Keratinocyte (primary cell): ENCODE data around the gene PUM1. TPM values are rescaled to one million over a fixed set of nuclear protein-coding genes. Genes with fewer than 3 reads are reported as not detected.

Experiments
- DNase-seq: peaks from one replicate; pipeline ENCODE4 v3.0.0-alpha.2; 2011; ENCODE audit warnings: low read depth, missing footprints, low spot score
- FAIRE-seq: peaks from 2 replicates; lab custom pipeline; 2011; peaks lifted over from hg19 to GRCh38; lab: Jason Lieb, UNC
- H2AFZ ChIP-seq: 2 replicates; pipeline ENCODE4 v1.6.0; 2012; ENCODE audit warnings: low read length, control low read depth, inconsistent platforms; ENCODE audit not compliant: control insufficient read depth
- H3K27ac ChIP-seq: 2 replicates; pipeline ENCODE4 v1.5.1; 2011; ENCODE audit warnings: low read length; ENCODE audit not compliant: control insufficient read depth, insufficient read depth
- H3K27me3 ChIP-seq: 3 replicates; pipeline ENCODE4 v1.6.0; 2011; ENCODE audit warnings: low read length; ENCODE audit not compliant: control insufficient read depth, insufficient read depth; ENCODE audit errors: extremely low read depth
- H3K36me3 ChIP-seq, 2 experiments: 2 replicates in 1 of 2; 3 replicates in 1 of 2; pipeline ENCODE4 v1.5.1; 2011; ENCODE audit warnings: low read length in 2 of 2, mild to moderate bottlenecking in 1 of 2; ENCODE audit not compliant: control insufficient read depth in 2 of 2, insufficient read depth in 2 of 2; ENCODE audit errors: extremely low read depth in 1 of 2
- H3K4me1 ChIP-seq: 3 replicates; pipeline ENCODE4 v1.5.1; 2011; ENCODE audit warnings: low read length; ENCODE audit not compliant: control insufficient read depth, insufficient read depth; ENCODE audit errors: extremely low read depth
- H3K4me2 ChIP-seq: 3 replicates; pipeline ENCODE4 v1.6.0; 2011; ENCODE audit warnings: low read depth, low read length; ENCODE audit not compliant: control insufficient read depth, insufficient read depth; ENCODE audit errors: extremely low read depth
- H3K4me3 ChIP-seq, 3 experiments: fragments of 200-600 bp in 1 of 3; sonication (generic) in 1 of 3; 2 replicates in 2 of 3; 3 replicates in 1 of 3; pipeline ENCODE4 v1.5.1; 2011 to 2016; ENCODE audit warnings: low read length in 3 of 3, mild to moderate bottlenecking in 3 of 3, control low read depth in 2 of 3, inconsistent platforms in 1 of 3, low read depth in 1 of 3, mixed read lengths in 1 of 3, mixed run types in 1 of 3, moderate library complexity in 1 of 3; ENCODE audit not compliant: control insufficient read depth in 2 of 3, insufficient read depth in 2 of 3; ENCODE audit errors: extremely low read depth in 1 of 3
- H3K79me2 ChIP-seq: 2 replicates; pipeline ENCODE4 v1.6.0; 2012; ENCODE audit warnings: low read length; ENCODE audit not compliant: control insufficient read depth, insufficient read depth
- H3K9ac ChIP-seq: 3 replicates; pipeline ENCODE4 v1.6.0; 2011; ENCODE audit warnings: low read length; ENCODE audit not compliant: control insufficient read depth, insufficient read depth; ENCODE audit errors: extremely low read depth
- H3K9me1 ChIP-seq: 3 replicates; pipeline ENCODE4 v1.6.0; 2011; ENCODE audit warnings: low read length; ENCODE audit not compliant: control insufficient read depth, insufficient read depth; ENCODE audit errors: extremely low read depth
- H3K9me3 ChIP-seq: 2 replicates; pipeline ENCODE4 v1.5.1; 2012; ENCODE audit warnings: low read depth, low read length; ENCODE audit not compliant: control insufficient read depth
- H4K20me1 ChIP-seq: 3 replicates; pipeline ENCODE4 v1.6.0; 2011; ENCODE audit warnings: low read length; ENCODE audit not compliant: control insufficient read depth, insufficient read depth; ENCODE audit errors: extremely low read depth
- EZH2 ChIP-seq: IDR thresholded peaks from one replicate; pipeline ENCODE4 v1.6.1; 2012; ENCODE audit warnings: inconsistent platforms, mild to moderate bottlenecking, low read length, moderate library complexity
- dilution Hi-C: fragments of 300-500 bp; cut with MboI; formaldehyde crosslinking; loops from one replicate; pipeline ENCODE4 v1.7.0; 2020; ENCODE audit warnings: low sequenced_read_pairs; ENCODE audit not compliant: extremely low pct_ligation_motif_present
- polyA plus RNA-seq, 5 experiments: library from polyadenylated mRNA; depleted of rRNA in 3 of 5; stranded (reverse) in 3 of 5; stranded (forward) in 1 of 5; unstranded in 1 of 5; fragments of >200 nt; gene quantifications; 1 replicate in 1 of 5; 2 replicates in 3 of 5; 3 replicates in 1 of 5; pipeline versions ENCODE4 v1.2.1 to v1.2.3, GENCODE V29; 2011 to 2012; ENCODE audit warnings: missing spikeins in 2 of 5, low read depth in 1 of 5, low replicate concordance in 1 of 5
- TF ChIP-seq, protein P1 (sequence below), 3 experiments: IDR thresholded peaks in 1 of 3; conservative IDR thresholded peaks in 1 of 3; optimal IDR thresholded peaks in 1 of 3; 2 replicates in 2 of 3; 3 replicates in 1 of 3; pipeline versions ENCODE3 to v1.5.1; 2011; ENCODE audit warnings: low read length in 3 of 3, mild to moderate bottlenecking in 3 of 3, moderate library complexity in 2 of 3, control low read depth in 1 of 3, inconsistent platforms in 1 of 3; ENCODE audit not compliant: insufficient read depth in 2 of 3; ENCODE audit errors: extremely low read depth in 1 of 3

Gene PUM1
- polyA plus RNA-seq, 1 donor (not counting 4 experiments of a cell fraction or from before 2014, with no cell fraction given) = 68.6 TPM

DNA sequence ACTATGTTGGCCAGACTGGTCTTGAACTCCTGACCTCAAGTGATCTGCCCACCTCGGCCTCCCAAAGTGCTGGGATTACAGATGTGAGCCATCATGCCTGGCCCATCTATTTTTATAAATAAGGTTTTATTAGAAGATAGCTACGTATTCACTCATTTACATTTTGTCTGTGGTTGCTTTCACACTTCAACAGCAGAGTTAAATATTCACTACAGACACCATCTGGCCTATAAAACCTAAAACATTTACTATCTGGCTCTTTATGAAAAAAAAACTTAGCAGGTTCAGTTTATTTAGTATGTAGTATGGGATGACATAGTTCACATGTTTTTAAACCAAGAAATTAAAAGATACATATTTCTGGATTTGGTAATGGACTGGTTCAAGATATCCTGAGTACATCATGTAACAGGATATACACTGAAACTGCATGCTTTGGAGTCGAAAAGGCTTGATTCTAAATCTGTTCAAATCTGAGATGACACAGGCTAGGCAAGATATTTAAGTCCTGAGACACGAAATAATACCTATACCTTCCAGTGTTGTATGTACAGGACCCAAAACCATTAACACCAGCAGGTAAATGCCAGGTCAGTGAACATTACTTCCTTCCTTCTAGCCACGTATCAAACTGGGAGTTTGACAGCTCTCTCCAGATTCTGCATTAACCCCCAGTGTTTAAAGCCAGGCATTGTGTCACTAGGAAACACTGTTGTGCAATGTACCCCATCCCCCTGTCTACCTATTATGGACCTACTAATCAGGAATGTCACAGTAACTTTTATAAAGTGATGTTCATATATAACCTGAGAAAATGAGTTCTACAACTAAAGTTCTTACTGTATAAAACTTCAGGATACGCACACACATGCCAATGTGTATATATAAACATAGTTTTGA lies 102.7 kb downstream of the PUM1 start:
- H2AFZ ChIP-seq = no peak overlapping the region
- H3K27me3 ChIP-seq = no peaks in the 10 kb centered on the region
- no peaks in the 10 kb centered on the region for H3K9me3 ChIP-seq
- H3K4me1 ChIP-seq = peaks cover 11% of the 10 kb centered on the region
- no peaks in the 10 kb centered on the region for H3K9me1 ChIP-seq
- H4K20me1 ChIP-seq = peaks cover under 1% of the 10 kb centered on the region
- H3K4me3 ChIP-seq = no peak overlapping the region
- DNase-seq = no peak
- no peak overlapping the region for H3K9ac ChIP-seq
- peaks cover 34 to 51% of the 10 kb centered on the region in 2 experiments for H3K36me3 ChIP-seq
- dilution Hi-C loops = no loop called here
- TF ChIP-seq EZH2 = no peak
- TF ChIP-seq, protein P1, sequence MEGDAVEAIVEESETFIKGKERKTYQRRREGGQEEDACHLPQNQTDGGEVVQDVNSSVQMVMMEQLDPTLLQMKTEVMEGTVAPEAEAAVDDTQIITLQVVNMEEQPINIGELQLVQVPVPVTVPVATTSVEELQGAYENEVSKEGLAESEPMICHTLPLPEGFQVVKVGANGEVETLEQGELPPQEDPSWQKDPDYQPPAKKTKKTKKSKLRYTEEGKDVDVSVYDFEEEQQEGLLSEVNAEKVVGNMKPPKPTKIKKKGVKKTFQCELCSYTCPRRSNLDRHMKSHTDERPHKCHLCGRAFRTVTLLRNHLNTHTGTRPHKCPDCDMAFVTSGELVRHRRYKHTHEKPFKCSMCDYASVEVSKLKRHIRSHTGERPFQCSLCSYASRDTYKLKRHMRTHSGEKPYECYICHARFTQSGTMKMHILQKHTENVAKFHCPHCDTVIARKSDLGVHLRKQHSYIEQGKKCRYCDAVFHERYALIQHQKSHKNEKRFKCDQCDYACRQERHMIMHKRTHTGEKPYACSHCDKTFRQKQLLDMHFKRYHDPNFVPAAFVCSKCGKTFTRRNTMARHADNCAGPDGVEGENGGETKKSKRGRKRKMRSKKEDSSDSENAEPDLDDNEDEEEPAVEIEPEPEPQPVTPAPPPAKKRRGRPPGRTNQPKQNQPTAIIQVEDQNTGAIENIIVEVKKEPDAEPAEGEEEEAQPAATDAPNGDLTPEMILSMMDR (optimal IDR thresholded peaks at IDR 0.05 in 1 of 3, IDR thresholded peaks at IDR 0.05 in 1 of 3, conservative IDR thresholded peaks at IDR 0.05 in 1 of 3; ENCODE audit: extremely low read depth in 1 of 3, insufficient read depth in 2 of 3, low read length in 3 of 3) = no peak
- H3K4me2 ChIP-seq = no peak overlapping the region
- FAIRE-seq = no peak
- no peak overlapping the region for H3K27ac ChIP-seq
- H3K79me2 ChIP-seq = peaks cover 66% of the 10 kb centered on the region

DNA sequence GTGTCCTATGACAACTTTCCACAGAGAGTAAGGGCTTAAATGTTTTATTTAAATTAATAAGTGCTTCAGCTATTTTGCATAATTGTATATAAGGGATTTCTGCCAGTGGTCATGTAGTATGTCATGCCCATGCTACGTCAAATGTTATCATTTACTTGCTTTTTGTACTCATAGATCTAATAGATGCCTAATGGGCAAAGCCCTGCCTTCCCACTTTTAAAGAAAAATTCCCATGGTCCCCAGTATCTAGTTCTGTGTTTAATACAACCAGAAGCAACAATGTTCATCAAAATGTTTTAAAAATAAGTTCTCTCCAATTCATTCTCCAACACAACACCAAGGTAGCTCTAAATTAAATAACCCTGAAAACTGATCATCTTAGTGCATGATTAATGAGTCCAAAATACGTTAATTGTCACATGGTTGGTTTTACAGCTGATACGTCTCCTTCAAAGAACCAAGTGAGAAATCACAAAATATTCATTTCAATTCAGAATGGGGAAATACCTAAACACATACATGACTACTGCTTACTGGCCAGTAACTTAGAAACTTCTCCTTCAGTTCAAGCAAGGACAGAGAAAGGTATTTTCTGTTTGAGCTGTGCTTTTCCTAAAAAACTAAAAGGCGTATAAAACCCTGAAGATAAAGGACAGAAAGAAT lies 107.8 kb downstream of the PUM1 start:
- dilution Hi-C loops = no loop called here
- TF ChIP-seq EZH2 = no peak
- TF ChIP-seq, protein P1 (optimal IDR thresholded peaks at IDR 0.05 in 1 of 3, IDR thresholded peaks at IDR 0.05 in 1 of 3, conservative IDR thresholded peaks at IDR 0.05 in 1 of 3; ENCODE audit: extremely low read depth in 1 of 3, insufficient read depth in 2 of 3, low read length in 3 of 3) = no peak
- no peak overlapping the region for H3K4me3 ChIP-seq
- H3K9ac ChIP-seq = no peak overlapping the region
- H3K27me3 ChIP-seq = no peaks in the 10 kb centered on the region
- no peak overlapping the region for H3K27ac ChIP-seq
- DNase-seq (no peak), FAIRE-seq (no peak)
- no peaks in the 10 kb centered on the region for H3K4me1 ChIP-seq
- H4K20me1 ChIP-seq = peaks cover 6% of the 10 kb centered on the region
- H3K4me2 ChIP-seq = no peak overlapping the region
- peaks cover 30 to 43% of the 10 kb centered on the region in 2 experiments for H3K36me3 ChIP-seq
- no peaks in the 10 kb centered on the region for H3K9me1 ChIP-seq
- no peaks in the 10 kb centered on the region for H3K9me3 ChIP-seq
- H2AFZ ChIP-seq = no peak overlapping the region
- peaks cover 56% of the 10 kb centered on the region for H3K79me2 ChIP-seq
